Muscle layer of duodenum (tissue), 2 donors: ENCODE measurements around the gene ATP2C2.
"Not testable (repeated sequence)": the region's sequence is repeated elsewhere in the genome, so short reads cannot be mapped to it uniquely, and the experiment has no call there.

Source experiments
- H3K27ac ChIP-seq: one replicate; pipeline ENCODE4 v1.7.0; 2013; ENCODE audit warnings: mild to moderate bottlenecking, low read length
- H3K27me3 ChIP-seq: one replicate; pipeline ENCODE4 v1.7.0; 2013; ENCODE audit warnings: low read depth, mild to moderate bottlenecking, control low read depth, low read length
- H3K36me3 ChIP-seq, 2 donors: one replicate each; pipeline ENCODE4 v1.7.0; 2013; ENCODE audit warnings: low read length in 2 of 2, control low read depth in 1 of 2, mild to moderate bottlenecking in 1 of 2; ENCODE audit not compliant: insufficient read depth in 2 of 2, control insufficient read depth in 1 of 2
- H3K4me1 ChIP-seq, 2 donors: one replicate each; pipeline ENCODE4 v1.7.0; 2013; ENCODE audit warnings: low read length in 2 of 2, mild to moderate bottlenecking in 2 of 2, control low read depth in 1 of 2, moderate library complexity in 1 of 2; ENCODE audit not compliant: insufficient read depth in 2 of 2, control insufficient read depth in 1 of 2
- H3K4me3 ChIP-seq, 2 donors: one replicate each; pipeline ENCODE4 v1.7.0; 2013; ENCODE audit warnings: low read length in 2 of 2, low read depth in 1 of 2, mild to moderate bottlenecking in 1 of 2
- H3K9me3 ChIP-seq, 2 donors: one replicate each; pipeline ENCODE4 v1.7.0; 2013; ENCODE audit warnings: low read length in 2 of 2, control low read depth in 1 of 2, mild to moderate bottlenecking in 1 of 2; ENCODE audit not compliant: control insufficient read depth in 1 of 2
- donor health status: healthy.

The ATP2C2 gene

GRCh38 chr16:84383106-84383505 lies 14.8 kb downstream of the ATP2C2 start:
- Histone ChIP-seq H3K36me3 (no peaks in the 10 kb centered on the region), H3K4me1 (no peaks in the 10 kb centered on the region), H3K27ac (no peak overlapping the region), H3K4me3 (no peak overlapping the region), H3K27me3 (no peaks in the 10 kb centered on the region), H3K9me3 (peaks cover 0 to 9% of the 10 kb centered on the region in 2 donors)

- H3K27ac ChIP-seq: no peak overlapping the region
- no peaks in the 10 kb centered on the region for H3K27me3 ChIP-seq
- no peaks in the 10 kb centered on the region for H3K36me3 ChIP-seq
- H3K4me1 ChIP-seq: peaks cover 0 to under 1% of the 10 kb centered on the region in 2 donors
- peaks cover 0 to 9% of the 10 kb centered on the region in 2 donors for H3K9me3 ChIP-seq
- H3K4me3 ChIP-seq: no peak overlapping the region
These were observed 17.7 kb downstream of the ATP2C2 start for GRCh38 chr16:84386047-84386446.

- no peaks in the 10 kb centered on the region for H3K27me3 ChIP-seq
- peaks cover 0 to 4% of the 10 kb centered on the region in 2 donors for H3K4me1 ChIP-seq
- peaks cover 0 to 9% of the 10 kb centered on the region in 2 donors for H3K9me3 ChIP-seq
- H3K27ac ChIP-seq: no peak overlapping the region
- H3K4me3 ChIP-seq: no peak overlapping the region
- no peaks in the 10 kb centered on the region for H3K36me3 ChIP-seq
These were observed 18.7 kb downstream of the ATP2C2 start for GRCh38 chr16:84387021-84387420.

- Histone ChIP-seq H3K9me3 (peaks cover 0 to 5% of the 10 kb centered on the region in 2 donors), H3K36me3 (no peaks in the 10 kb centered on the region), H3K27me3 (no peaks in the 10 kb centered on the region), H3K4me1 (peaks cover 0 to 4% of the 10 kb centered on the region in 2 donors), H3K4me3 (no peak overlapping the region), H3K27ac (no peak overlapping the region)
These were observed 21.9 kb downstream of the ATP2C2 start for GRCh38 chr16:84390131-84390785.

- H3K36me3 ChIP-seq: no peaks in the 10 kb centered on the region
- H3K27me3 ChIP-seq: no peaks in the 10 kb centered on the region
- H3K4me3 ChIP-seq: no peak overlapping the region
- H3K4me1 ChIP-seq: peaks cover 0 to 4% of the 10 kb centered on the region in 2 donors
- H3K27ac ChIP-seq: no peak overlapping the region
- H3K9me3 ChIP-seq: no peaks in the 10 kb centered on the region
These were observed 23.1 kb downstream of the ATP2C2 start for GRCh38 chr16:84391151-84392030.

- no peaks in the 10 kb centered on the region for H3K27me3 ChIP-seq
- no peak overlapping the region for H3K27ac ChIP-seq
- H3K4me1 ChIP-seq: peaks cover 0 to 4% of the 10 kb centered on the region in 2 donors
- no peak overlapping the region for H3K4me3 ChIP-seq
- H3K9me3 ChIP-seq: no peaks in the 10 kb centered on the region
- no peaks in the 10 kb centered on the region for H3K36me3 ChIP-seq
These were observed 23.7 kb downstream of the ATP2C2 start for GRCh38 chr16:84392031-84392360.

- H3K9me3 ChIP-seq, H3K36me3 ChIP-seq, H3K27me3 ChIP-seq, H3K4me3 ChIP-seq, H3K4me1 ChIP-seq, H3K27ac ChIP-seq: not testable (repeated sequence)
These were observed 27.7 kb downstream of the ATP2C2 start for GRCh38 chr16:84396082-84396481.

GRCh38 chr16:84396537-84397008 lies 28.2 kb downstream of the ATP2C2 start:
- H3K4me3 ChIP-seq: no peak overlapping the region
- no peaks in the 10 kb centered on the region for H3K4me1 ChIP-seq
- H3K27me3 ChIP-seq: no peaks in the 10 kb centered on the region
- no peak overlapping the region for H3K27ac ChIP-seq
- H3K9me3 ChIP-seq: no peaks in the 10 kb centered on the region
- no peaks in the 10 kb centered on the region for H3K36me3 ChIP-seq

- Histone ChIP-seq H3K4me3 (no peak overlapping the region), H3K27ac (no peak overlapping the region), H3K9me3 (no peaks in the 10 kb centered on the region), H3K27me3 (no peaks in the 10 kb centered on the region), H3K36me3 (no peaks in the 10 kb centered on the region), H3K4me1 (no peaks in the 10 kb centered on the region)
These were observed 28.8 kb downstream of the ATP2C2 start for GRCh38 chr16:84397090-84397489.

- Histone ChIP-seq H3K27me3 (no peaks in the 10 kb centered on the region), H3K4me1 (no peaks in the 10 kb centered on the region), H3K36me3 (no peaks in the 10 kb centered on the region), H3K27ac (no peak overlapping the region), H3K9me3 (no peaks in the 10 kb centered on the region), H3K4me3 (no peak overlapping the region)
These were observed 30.4 kb downstream of the ATP2C2 start for GRCh38 chr16:84398701-84399100.

- not testable (repeated sequence) for H3K36me3 ChIP-seq, H3K4me1 ChIP-seq, H3K27ac ChIP-seq, H3K27me3 ChIP-seq, H3K9me3 ChIP-seq, H3K4me3 ChIP-seq
These were observed 31.6 kb downstream of the ATP2C2 start for GRCh38 chr16:84399912-84400311.
